ENCODE results near the gene EPHB3. TPM values are rescaled to one million over a fixed set of nuclear protein-coding genes. Genes with fewer than 3 reads are reported as not detected.

EPHB3 gene
- total RNA-seq, 1 donor from 2014 or later: 1.6 TPM

Other genes starting within 250 kb of the EPHB3 start
- 250 TPM for gene EIF4G1, start 247.2 kb upstream of the EPHB3 start, total RNA-seq
- 41.0 TPM for gene FAM131A, start 224.2 kb upstream of the EPHB3 start, total RNA-seq
- 3.6 TPM for gene CLCN2, start 200.2 kb upstream of the EPHB3 start, total RNA-seq
- 26.0 TPM for gene POLR2H, start 200.1 kb upstream of the EPHB3 start, total RNA-seq
- 0.37 TPM for gene THPO, start 183.6 kb upstream of the EPHB3 start, total RNA-seq
- 4.6 TPM for gene CHRD, start 181.7 kb upstream of the EPHB3 start, total RNA-seq
- gene MAGEF1, start 150.3 kb downstream of the EPHB3 start, total RNA-seq: 27.4 TPM

Data from left ventricle myocardium superior (tissue), 1 donor.